Camera-type eye (tissue), 1 donor: ENCODE measurements around the gene MTF2. TPM values are rescaled to one million over a fixed set of nuclear protein-coding genes. Genes with fewer than 3 reads are reported as not detected.

Source experiments
- total RNA-seq: library from RNA; depleted of rRNA; stranded (reverse); fragments of >200 nt; gene quantifications from one replicate; pipeline ENCODE4 v1.2.3, GENCODE V29; 2014

MTF2 gene
- 98.0 TPM for total RNA-seq

GRCh38 chr1:93078986-93079654 is at the start of gene MTF2:
TSS of gene MTF2 (plus strand) at chr1:93079283. CDS start at chr1:93079527, 244 bp downstream.

GRCh38 chr1:93179886-93180722 is 101.0 kb downstream of the MTF2 start, which contains the start of gene TMED5:
TSS of gene TMED5 (minus strand) at chr1:93180413. CDS start at chr1:93180242, 171 bp downstream.

GRCh38 chr1:93180723-93181613 is 101.9 kb downstream of the MTF2 start, which contains the start of gene CCDC18:
TSS of gene CCDC18 (plus strand) at chr1:93180724. CDS start at chr1:93183362, 2,638 bp downstream.

Other genes starting within 250 kb of the MTF2 start
- gene RPL5, start 247.2 kb upstream of the MTF2 start, total RNA-seq, result 1,299 TPM
- 20.0 TPM for gene DIPK1A, start 117.8 kb upstream of the MTF2 start, total RNA-seq
- gene TMED5, start 101.1 kb downstream of the MTF2 start, total RNA-seq, result 49.0 TPM
- 15.0 TPM for gene CCDC18, start 101.4 kb downstream of the MTF2 start, total RNA-seq